SK-N-SH treated with all-trans-retinoic acid at 6 μM for 48 hours (cell line): ENCODE results near the gene UBE2H.

ENCODE experiments used
- ARNTL ChIP-seq: fragments of 450-650 bp; formaldehyde crosslinking; IDR thresholded peaks from 2 replicates; pipeline ENCODE4 v1.5.0; 2020; ENCODE audit warnings: low read depth, mild to moderate bottlenecking, moderate library complexity, borderline replicate concordance
- GLIS3 ChIP-seq: fragments of 250-450 bp; sonication (Bioruptor Pico); IDR thresholded peaks from 2 replicates; pipeline ENCODE4 v1.5.0; 2020; ENCODE audit warnings: mild to moderate bottlenecking, moderate library complexity
- OSR1 ChIP-seq: fragments of 250-450 bp; sonication (Bioruptor Pico); IDR thresholded peaks from 2 replicates; pipeline ENCODE4 v1.8.0; 2022; ENCODE audit warnings: moderate library complexity, mild to moderate bottlenecking, inconsistent platforms
- PATZ1 ChIP-seq: fragments of 250-450 bp; sonication (Bioruptor Pico); IDR thresholded peaks from 2 replicates; pipeline ENCODE4 v1.8.0; 2020; ENCODE audit warnings: mild to moderate bottlenecking, moderate library complexity, borderline replicate concordance
- POU6F1 ChIP-seq: fragments of 250-450 bp; sonication (Bioruptor Pico); IDR thresholded peaks from 2 replicates; pipeline ENCODE4 v1.8.0; 2021; ENCODE audit warnings: low read depth, mild to moderate bottlenecking, moderate library complexity, borderline replicate concordance
- TCF4 ChIP-seq: fragments of 250-450 bp; sonication (Bioruptor Pico); IDR thresholded peaks from 2 replicates; pipeline ENCODE4 v1.8.0; 2021; ENCODE audit warnings: mild to moderate bottlenecking, moderate library complexity, borderline replicate concordance
- ZNF8 ChIP-seq: fragments of 450-650 bp; formaldehyde crosslinking; IDR thresholded peaks from 2 replicates; pipeline ENCODE4 v1.5.0; 2020; ENCODE audit warnings: mild to moderate bottlenecking, moderate library complexity

- TF ChIP-seq PATZ1 (CRISPR knock-in tag) (no peak), OSR1 (CRISPR knock-in tag) (no peak), ZNF8 (CRISPR knock-in tag) (no peak), GLIS3 (CRISPR knock-in tag) (no peak), ARNTL (no peak), TCF4 (CRISPR knock-in tag) (no peak), POU6F1 (CRISPR knock-in tag) (no peak)
Measured at GRCh38 chr7:129913428-129913827, 39.3 kb downstream of the UBE2H start.
